Esophagus muscularis mucosa (tissue), 4 donors: ENCODE results near the gene CEP19.

ENCODE experiments used
- CTCF ChIP-seq, 3 experiments: fragments of 200-600 bp in 2 of 3; fragments of 450-650 bp in 1 of 3; sonication (generic) in 2 of 3; IDR thresholded peaks; one replicate each; pipeline ENCODE4 v1.5.1; 2017 to 2019; ENCODE audit warnings: antibody characterized with exemption in 3 of 3, mild to moderate bottlenecking in 2 of 3, moderate library complexity in 1 of 3
- EP300 ChIP-seq: sonication (generic); formaldehyde crosslinking; IDR thresholded peaks from one replicate; pipeline ENCODE4 v1.6.1; 2017; ENCODE audit warnings: antibody characterized with exemption
- POLR2A ChIP-seq: fragments of 450-650 bp; IDR thresholded peaks from one replicate; pipeline ENCODE4 v1.6.1; 2017; ENCODE audit warnings: antibody characterized with exemption, moderate library complexity, mild to moderate bottlenecking, low read depth
- POLR2AphosphoS5 ChIP-seq, 2 donors: sonication (generic); formaldehyde crosslinking; IDR thresholded peaks; one replicate each; pipeline ENCODE4 v1.6.1; 2017; ENCODE audit warnings: antibody characterized with exemption in 2 of 2

- no peak for TF ChIP-seq CTCF (IDR thresholded peaks at IDR 0.05)
- TF ChIP-seq POLR2A: no peak
- no peak for TF ChIP-seq EP300
- no peak for TF ChIP-seq POLR2AphosphoS5 (IDR thresholded peaks at IDR 0.05)
These were observed 5.7 kb downstream of the CEP19 start for GRCh38 chr3:196706327-196706726.
